Activated CD4-positive, alpha-beta T cell treated with anti-CD3 and anti-CD28 coated beads, Interleukin-2, amount 50 U/mL, for 16 hours (primary cell): ENCODE measurements around the gene ANKH.
"Not testable (repeated sequence)": the region's sequence is repeated elsewhere in the genome, so short reads cannot be mapped to it uniquely, and the experiment has no call there.

ENCODE experiments used
- DNase-seq: peaks from one replicate; pipeline ENCODE4 v3.0.0-alpha.2; 2020

Gene ANKH

DNA sequence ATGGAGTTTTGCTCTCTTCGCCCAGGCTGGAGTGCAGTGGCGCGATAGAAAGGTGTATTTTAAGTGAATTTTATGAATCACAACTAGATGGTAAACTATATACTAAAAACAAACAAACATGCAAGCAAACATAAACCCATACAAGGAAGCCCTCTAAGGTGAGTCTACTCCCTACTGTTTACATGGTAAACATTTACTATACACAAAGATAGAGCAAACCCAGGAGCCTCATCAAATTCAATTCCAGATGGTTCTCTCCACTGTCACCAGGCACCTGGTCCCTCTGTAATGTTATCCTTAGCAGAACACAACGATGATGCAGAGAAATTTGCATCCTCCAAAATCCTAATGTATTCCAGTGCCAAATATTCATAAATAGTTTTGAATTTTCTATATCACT lies 17.9 kb downstream of the ANKH start:
- no peak for DNase-seq

- DNase-seq: no peak
Measured at GRCh38 chr5:14852779-14853178, 18.8 kb downstream of the ANKH start.

- no peak for DNase-seq
Measured at GRCh38 chr5:14851999-14852526, 19.5 kb downstream of the ANKH start.

DNA sequence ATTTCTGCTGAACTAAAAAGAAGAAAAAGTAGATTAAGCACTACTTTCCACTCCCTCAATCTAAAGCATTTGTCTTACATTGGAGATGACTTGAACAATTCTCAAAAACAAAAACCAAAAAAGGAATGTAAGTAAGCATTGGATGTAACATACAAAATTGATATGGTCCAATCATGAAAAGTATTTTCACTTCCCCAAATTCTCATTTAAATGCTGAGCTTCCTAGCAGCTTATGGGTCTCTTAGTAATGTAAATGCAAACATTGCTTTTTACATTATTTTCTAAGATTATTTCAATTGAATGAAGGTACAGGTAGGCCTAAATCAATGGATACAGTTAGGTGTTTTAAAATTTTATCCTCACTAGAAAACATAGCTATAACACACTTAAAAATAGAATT lies 20.0 kb downstream of the ANKH start:
- DNase-seq: no peak

GRCh38 chr5:14851050-14851419 lies 20.5 kb downstream of the ANKH start:
- DNase-seq: no peak

GRCh38 chr5:14850419-14851049 lies 21.0 kb downstream of the ANKH start:
- DNase-seq: no peak

- no peak for DNase-seq
Measured at GRCh38 chr5:14849516-14850294, 21.9 kb downstream of the ANKH start.

DNA sequence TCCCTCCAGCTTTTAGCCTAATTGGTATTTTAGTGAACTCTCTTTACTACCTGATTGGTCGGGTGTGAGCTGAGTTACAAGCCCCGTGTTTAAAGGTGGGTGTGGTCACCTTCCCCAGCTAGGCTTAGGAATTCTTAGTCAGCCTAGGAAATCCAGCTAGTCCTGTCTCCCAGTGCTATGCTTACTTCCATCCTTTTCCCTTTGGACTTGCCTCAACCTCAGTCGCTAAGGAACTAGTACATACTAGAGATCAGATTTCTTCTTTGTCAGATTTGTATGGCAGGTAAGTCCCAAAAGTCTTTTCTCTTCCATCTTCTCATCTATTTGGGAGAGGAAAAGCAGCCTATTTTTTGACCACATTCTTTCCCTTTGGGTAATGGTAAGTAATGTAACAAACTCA lies 22.6 kb downstream of the ANKH start:
- DNase-seq: not testable (repeated sequence)

GRCh38 chr5:14848385-14848784 lies 23.2 kb downstream of the ANKH start:
- no peak for DNase-seq

- DNase-seq: no peak
Measured at GRCh38 chr5:14847471-14847870, 24.1 kb downstream of the ANKH start.

GRCh38 chr5:14842117-14842516 lies 29.5 kb downstream of the ANKH start:
- DNase-seq: no peak

- DNase-seq: no peak
Measured at GRCh38 chr5:14840624-14841023, 31.0 kb downstream of the ANKH start.

- no peak for DNase-seq
Measured at GRCh38 chr5:14838396-14839319, 32.9 kb downstream of the ANKH start.

GRCh38 chr5:14837423-14838122 lies 34.0 kb downstream of the ANKH start:
- not testable (repeated sequence) for DNase-seq

DNA sequence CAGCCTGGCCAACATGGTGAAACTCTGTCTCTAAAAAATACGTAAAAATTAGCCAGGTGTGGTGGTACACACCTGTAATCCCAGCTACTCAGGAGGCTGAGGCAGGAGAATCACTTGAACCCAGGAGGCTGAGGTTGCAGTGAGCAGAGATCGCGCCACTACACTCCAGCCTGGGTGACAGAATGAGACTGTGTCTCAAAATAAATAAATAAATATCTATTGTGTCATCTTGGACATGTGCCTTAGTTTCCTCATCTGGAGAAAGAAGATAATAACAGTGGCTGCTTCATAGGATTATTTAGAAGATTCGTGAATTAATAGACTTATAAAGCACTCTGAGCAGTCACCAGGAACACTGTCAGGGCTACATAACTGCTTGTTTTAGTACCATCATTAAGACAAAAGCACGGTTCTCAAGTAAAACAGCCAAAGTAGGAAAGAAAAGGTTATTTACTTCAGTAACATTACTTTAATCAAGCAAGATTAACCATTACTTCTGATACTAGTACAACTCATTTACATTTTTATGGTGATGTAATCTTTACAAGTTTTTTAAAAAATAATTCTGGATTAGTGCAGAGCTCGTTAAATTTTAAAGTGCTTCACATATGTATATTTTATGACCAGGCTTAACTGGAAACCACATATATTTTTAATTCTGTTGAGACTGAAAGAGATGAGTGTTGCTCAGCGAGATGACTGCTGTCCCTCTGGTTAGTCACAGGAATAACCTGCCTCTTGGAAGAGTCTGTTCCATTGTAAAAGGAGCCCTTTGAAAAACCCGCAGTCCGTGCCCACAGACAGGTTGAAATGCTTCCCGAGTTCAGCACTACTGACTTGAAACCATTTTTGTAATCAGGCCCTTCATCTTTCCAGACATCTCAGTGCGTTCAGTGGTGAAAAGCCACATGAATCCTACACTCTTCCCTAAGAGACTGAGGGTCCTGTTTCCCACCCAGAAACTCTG lies 36.7 kb downstream of the ANKH start:
- DNase-seq: no peak

DNA sequence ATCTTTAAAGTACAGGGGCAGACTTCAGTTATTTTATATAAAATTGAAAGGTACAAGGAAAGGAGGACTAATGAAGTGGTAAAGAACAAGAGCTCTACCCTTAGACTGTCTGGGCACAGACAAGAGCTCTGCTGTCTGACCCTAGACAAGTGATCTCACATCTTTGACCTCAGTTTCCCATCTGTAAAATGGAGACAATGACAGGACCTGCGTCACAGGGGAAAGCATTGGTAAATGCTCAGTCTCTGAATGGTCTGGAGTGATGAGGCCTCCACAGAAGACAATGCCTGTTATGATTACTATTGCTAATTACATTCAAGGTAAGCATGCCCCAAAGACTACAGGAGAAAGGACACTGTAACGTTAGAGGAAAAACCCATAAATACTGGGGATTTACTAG lies 37.5 kb downstream of the ANKH start:
- no peak for DNase-seq

GRCh38 chr5:14831006-14831338 lies 40.6 kb downstream of the ANKH start:
- no peak for DNase-seq

GRCh38 chr5:14830210-14831005 lies 41.2 kb downstream of the ANKH start:
- DNase-seq: no peak

DNA sequence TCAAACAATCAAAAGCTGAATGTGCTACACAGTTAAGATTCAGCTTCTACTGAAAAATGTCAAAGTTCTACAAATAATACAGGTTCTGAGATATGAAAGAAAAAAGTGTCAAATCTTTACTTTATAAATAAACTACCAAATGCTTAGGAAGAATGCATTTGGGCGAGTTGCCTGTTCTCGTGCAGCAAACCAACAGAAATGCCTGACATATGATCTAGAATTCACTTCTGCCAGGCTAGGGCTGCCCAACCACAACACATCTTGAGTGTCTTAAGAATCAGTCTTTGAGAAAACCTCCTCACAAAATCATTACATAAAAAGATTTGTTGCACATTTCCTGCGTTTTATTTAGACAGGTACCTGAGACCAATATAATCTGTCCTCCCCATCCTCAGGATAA lies 42.2 kb downstream of the ANKH start:
- no peak for DNase-seq

DNA sequence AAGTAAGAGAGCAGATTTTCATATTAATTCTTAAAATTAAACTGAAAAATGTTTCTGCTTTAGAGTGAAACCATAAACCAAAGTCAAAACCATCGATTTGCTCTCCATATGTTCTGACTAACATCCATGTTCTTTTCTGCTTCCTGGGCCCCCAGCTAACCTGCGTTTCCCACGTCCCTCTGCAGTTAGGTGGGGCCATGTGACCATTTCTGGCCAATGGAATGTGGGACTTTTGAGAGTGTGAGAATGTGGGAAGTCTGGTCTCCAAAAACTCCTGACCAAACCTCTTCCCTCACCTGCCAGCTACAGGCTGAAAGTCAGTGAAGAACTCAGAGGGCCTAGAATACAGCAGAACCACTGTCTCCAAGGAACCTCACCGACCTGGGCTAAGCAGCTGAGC lies 44.9 kb downstream of the ANKH start:
- DNase-seq: no peak

GRCh38 chr5:14825977-14826376 lies 45.6 kb downstream of the ANKH start:
- no peak for DNase-seq
